ENCODE data around the gene KIAA2012. TPM values are rescaled to one million over a fixed set of nuclear protein-coding genes. Genes with fewer than 3 reads are reported as not detected.

KIAA2012 gene
- total RNA-seq = not detected

DNA sequence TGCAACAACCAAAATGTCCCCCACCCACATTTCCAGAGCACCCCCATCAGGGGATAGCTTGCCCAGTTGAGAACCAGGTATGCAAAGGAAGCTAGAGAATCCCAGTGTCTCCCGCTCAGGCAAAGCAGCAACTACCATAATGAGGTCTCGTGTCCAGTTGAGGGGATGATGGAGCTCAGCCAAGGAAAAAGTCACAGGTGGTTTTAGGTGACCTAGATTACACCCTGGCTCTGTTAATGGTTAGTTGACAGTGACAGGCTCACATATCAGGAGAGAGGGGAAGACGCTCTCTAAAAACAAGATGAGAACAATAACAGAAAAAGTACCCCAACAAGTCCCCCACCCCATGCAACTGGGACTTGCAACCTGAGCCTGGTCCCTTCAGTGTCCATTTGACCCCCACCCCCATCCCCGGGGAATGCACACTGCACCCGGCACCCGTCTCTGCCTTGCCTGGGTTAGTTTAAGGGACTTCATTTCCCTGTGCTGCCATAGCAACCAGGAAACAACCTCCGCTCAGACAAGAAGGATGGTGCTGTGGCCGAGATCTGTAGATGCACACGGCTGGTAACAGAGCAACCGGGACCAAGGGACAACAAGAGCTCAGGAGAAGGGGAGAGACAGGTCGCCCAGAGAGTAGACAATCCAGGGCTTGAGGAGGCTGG lies at the start of gene KIAA2012:
Gene KIAA2012, plus strand, starts transcription at position 519 of the 665 bp plus-strand sequence. CDS start 373 bp downstream, outside the sequence.
- DNase-seq (ENCODE audit: low spot score) (no peak), ATAC-seq (no peak)
- peaks cover 7 to 16% of the 10 kb centered on the region in 2 donors for H3K27me3 Mint-ChIP-seq
- no peaks in the 10 kb centered on the region for H3K9me3 Mint-ChIP-seq
- H3K27ac Mint-ChIP-seq = no peak within 1 kb of the TSS
- H3K36me3 Mint-ChIP-seq = no peaks in the 10 kb centered on the region
- H3K4me1 Mint-ChIP-seq (ENCODE audit: low read depth in 2 of 2) = no peaks in the 10 kb centered on the region
- no peak within 1 kb of the TSS for H3K4me3 Mint-ChIP-seq

DNA sequence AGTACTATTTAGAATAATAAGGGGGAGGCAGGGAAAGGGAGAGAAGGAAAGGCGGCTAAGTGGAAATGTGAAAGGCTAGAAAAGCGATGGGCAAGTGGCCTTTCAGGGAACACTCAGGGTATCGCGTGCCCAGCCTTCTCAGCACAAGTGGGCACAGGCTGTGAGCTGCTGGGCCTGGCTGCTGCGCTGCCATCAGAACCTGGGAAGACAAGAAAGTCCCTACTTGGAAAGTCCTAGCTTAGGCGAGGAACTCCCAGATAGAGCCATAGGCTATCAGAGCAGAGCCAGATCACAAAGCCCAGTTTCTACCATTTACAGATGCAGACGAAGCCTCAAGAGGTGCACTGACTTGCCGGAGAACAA lies 49.2 kb upstream of the KIAA2012 start:
- H3K4me3 Mint-ChIP-seq = no peak overlapping the region
- peaks cover 21 to 22% of the 10 kb centered on the region in 2 donors for H3K27me3 Mint-ChIP-seq
- H3K9me3 Mint-ChIP-seq = no peaks in the 10 kb centered on the region
- DNase-seq (ENCODE audit: low spot score) = no peak
- no peaks in the 10 kb centered on the region for H3K4me1 Mint-ChIP-seq (ENCODE audit: low read depth in 2 of 2)
- no peak overlapping the region for H3K27ac Mint-ChIP-seq
- no peaks in the 10 kb centered on the region for H3K36me3 Mint-ChIP-seq
- no peak for ATAC-seq

DNA sequence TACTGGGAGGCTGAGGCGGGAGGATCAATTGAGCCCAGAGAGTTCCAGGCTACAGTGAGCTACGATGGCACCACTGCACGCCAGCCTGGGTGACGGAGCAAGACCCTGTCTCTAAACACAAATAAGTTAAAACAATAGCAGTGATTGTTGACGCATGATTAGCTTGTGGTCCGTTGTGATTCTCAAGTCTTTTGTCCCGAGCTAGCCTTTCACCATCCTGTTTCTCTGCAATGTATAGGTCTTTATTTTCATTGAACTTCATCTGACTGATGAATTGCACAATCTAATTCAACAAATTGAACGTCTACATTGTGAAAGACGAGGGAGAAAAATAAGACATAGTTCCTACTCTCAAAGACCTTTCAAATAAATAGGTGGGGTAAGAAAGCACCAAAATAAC lies 48.2 kb upstream of the KIAA2012 start:
- DNase-seq (ENCODE audit: low spot score) (no peak), ATAC-seq (no peak)
- H3K27ac Mint-ChIP-seq = no peak overlapping the region
- no peaks in the 10 kb centered on the region for H3K36me3 Mint-ChIP-seq
- no peaks in the 10 kb centered on the region for H3K9me3 Mint-ChIP-seq
- H3K4me3 Mint-ChIP-seq = no peak overlapping the region
- no peaks in the 10 kb centered on the region for H3K4me1 Mint-ChIP-seq (ENCODE audit: low read depth in 2 of 2)
- H3K27me3 Mint-ChIP-seq = peaks cover 16 to 22% of the 10 kb centered on the region in 2 donors

DNA sequence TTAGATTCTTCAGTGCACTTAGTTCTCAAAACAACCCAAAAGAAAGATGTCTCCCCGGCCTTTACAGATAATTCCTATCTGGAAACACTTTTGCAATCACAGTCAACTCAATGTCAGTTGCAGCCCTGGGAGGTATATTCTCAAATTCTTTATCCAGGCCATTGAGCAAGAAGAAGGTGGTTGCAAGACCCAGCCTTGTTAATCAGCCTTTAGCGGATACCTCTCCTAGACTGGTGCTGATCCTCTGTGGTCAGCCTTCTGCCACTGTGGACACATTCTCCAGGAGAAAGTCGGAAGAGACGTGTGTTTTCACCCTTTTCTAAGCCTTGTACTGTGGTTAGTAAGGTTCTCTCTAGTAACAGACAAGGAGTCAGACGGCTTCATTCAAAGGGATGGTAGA lies 47.2 kb upstream of the KIAA2012 start:
- no peak overlapping the region for H3K4me3 Mint-ChIP-seq

DNA sequence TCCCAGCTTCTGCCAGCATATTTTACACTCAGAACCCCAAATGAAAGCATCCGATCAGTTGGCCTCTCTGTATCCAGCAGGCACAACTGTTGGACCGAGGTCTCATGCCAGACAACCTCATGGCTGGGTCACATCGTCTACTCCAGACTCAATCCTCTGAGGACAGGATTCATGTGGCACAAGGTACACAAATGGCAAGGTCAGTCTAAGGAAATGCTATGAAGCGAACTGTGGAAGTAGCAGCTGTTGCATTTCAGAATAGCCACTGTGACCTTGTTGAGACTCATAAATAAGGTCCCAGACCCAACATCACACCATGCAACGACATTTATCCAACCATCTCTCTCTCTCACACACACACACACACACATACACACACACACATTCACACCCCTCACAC lies 46.5 kb upstream of the KIAA2012 start:
- Mint-ChIP-seq H3K9me3 (no peaks in the 10 kb centered on the region), H3K27ac (no peak overlapping the region), H3K27me3 (peaks cover 16 to 27% of the 10 kb centered on the region in 2 donors), H3K36me3 (no peaks in the 10 kb centered on the region), H3K4me3 (no peak overlapping the region), H3K4me1 (ENCODE audit: low read depth in 2 of 2) (no peaks in the 10 kb centered on the region)
- DNase-seq (ENCODE audit: low spot score) (no peak), ATAC-seq (no peak)

More for the DNA sequence above, 47.2 kb upstream of the KIAA2012 start:
- no peak for DNase-seq (ENCODE audit: low spot score)
- ATAC-seq = no peak
- H3K4me1 Mint-ChIP-seq (ENCODE audit: low read depth in 2 of 2) = no peaks in the 10 kb centered on the region
- H3K9me3 Mint-ChIP-seq = no peaks in the 10 kb centered on the region
- H3K27me3 Mint-ChIP-seq = peaks cover 16 to 26% of the 10 kb centered on the region in 2 donors
- no peaks in the 10 kb centered on the region for H3K36me3 Mint-ChIP-seq
- H3K27ac Mint-ChIP-seq = no peak overlapping the region

DNA sequence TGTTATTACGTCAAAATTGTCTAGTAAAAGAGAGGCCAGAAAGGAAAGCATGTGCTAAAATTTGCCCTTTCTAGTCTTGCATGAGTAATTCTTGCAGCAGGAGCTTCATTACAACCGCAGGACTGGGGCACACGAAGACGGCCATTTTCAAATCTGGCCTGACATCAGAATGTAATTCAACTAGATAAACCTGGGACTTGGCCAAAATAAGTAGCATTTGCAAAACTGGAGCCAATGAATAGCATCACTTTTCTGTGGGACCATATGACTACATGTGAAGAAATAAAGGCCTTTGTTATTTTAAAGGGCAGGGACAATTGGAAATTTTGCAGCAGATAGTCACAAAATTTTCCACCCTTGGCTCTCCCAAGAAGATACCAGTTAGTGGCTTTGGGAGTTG lies 42.4 kb upstream of the KIAA2012 start:
- Mint-ChIP-seq H3K36me3 (no peaks in the 10 kb centered on the region), H3K27ac (no peak overlapping the region), H3K27me3 (peaks cover 26 to 37% of the 10 kb centered on the region in 2 donors), H3K9me3 (no peaks in the 10 kb centered on the region), H3K4me3 (no peak overlapping the region), H3K4me1 (ENCODE audit: low read depth in 2 of 2) (peaks cover 13 to 14% of the 10 kb centered on the region in 2 donors)
- DNase-seq (ENCODE audit: low spot score) (no peak), ATAC-seq (no peak)

DNA sequence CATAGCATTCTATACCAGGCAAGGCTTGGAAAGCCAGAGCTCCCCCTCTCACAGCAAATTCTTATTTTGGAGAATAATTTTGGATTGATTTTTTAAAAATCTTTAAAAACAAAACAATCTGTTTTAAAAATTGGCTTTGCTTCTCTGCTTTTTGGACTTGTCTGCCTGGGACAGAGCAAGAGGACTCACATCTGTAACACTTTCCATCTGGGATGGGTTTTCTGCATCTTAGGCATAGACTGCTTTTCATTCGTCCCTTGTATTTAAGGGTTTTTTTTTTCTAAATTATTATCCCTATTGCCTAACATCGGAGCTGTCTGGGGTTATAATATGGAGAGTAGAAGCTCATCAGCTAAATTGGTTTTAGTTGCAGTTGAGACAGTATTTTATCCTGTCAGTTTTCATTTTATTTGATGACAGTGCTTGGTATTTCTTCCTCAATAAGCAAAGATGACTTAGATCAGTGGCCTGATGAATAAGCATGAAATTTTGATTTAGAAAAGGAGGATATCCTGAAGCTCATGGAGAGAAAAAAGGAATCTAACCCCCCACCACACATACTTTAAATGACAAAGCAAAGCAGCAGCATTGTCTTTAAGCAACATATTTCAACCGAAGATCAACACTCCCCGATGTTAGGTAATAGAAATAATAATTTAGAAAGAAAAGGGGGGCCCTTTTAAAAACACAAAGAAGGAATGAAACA lies 41.7 kb upstream of the KIAA2012 start:
- Mint-ChIP-seq H3K27ac (no peak overlapping the region), H3K4me3 (peak overlapping the region; percentile 88), H3K36me3 (no peaks in the 10 kb centered on the region), H3K27me3 (peaks cover 19 to 32% of the 10 kb centered on the region in 2 donors), H3K4me1 (ENCODE audit: low read depth in 2 of 2) (peaks cover 13 to 14% of the 10 kb centered on the region in 2 donors), H3K9me3 (no peaks in the 10 kb centered on the region)
- DNase-seq (ENCODE audit: low spot score) (no peak), ATAC-seq (no peak)

DNA sequence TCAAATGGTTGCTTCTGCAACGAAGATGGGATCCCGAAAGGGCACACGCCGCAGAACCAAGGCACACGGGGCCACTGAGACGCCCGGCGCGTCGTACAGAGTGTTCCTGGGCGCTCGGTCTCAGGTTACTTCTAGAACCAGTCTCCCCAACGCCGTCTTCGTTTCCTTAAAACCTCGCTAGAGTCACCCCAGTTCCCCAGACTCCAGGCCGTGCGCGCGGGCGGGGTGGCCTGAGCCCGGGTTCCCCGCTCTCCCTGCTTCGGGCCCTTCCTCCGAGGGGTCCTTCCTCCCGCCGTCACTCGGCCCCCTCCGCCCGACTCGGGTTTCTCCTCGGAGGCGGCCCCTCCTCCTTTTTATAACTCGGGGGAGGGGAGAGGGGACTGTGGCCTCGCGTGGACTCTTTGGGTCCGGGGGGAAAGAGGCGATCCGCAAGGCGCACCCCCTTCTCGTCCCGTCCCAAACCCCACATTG lies 40.2 kb upstream of the KIAA2012 start:
- H3K27me3 Mint-ChIP-seq = peaks cover 12 to 25% of the 10 kb centered on the region in 2 donors

DNA sequence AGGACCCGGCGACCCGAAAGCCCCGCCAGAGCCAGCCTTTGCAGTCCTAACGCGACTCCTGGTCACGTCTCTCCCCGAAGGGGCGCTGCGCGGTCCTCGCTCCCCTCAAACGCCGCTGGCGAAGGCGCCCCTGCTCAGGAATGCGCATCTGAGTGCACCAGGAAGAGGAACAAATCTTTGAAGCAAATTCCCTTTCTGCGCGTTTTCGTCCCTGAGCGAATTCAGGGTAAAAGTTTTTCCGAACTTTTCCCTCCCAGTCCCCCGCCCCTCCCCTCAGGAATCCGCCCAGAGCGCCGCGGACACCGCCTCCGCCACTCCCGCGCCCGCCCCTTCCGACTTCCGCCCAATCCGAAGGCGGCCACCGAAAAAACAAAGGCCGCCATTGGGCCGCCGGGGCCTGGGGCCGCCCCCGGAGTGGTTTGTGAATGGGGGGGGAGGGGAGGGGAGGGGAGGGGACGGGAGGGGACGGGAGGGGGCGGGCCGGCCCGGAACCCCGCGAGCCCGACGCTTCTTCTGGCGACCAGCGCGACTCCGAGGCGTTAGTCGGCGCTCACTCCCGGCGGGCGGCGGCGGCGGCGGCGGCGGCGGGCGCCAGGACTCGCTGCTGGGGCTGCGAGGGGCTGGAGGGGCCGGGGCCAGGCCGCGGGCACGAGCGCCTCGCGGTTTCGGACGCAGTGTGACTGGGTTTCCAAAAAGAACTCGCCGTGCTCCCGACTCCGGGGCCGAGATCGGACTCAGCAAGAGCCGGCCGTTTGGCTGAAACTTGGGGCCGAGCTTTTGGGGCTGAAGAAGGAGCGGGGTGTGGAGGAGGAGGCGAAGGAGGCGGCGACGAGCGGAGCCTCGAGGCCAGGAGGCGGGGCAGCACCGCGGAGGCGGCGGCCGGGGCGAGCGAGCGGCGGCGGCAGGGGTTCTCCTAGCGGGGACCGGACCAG lies 39.5 kb upstream of the KIAA2012 start, which contains the start of gene FZD7:
Gene FZD7, plus strand, starts transcription at position 539 of the 932 bp plus-strand sequence. CDS start 793 bp downstream, outside the sequence.
- Mint-ChIP-seq H3K4me1 (ENCODE audit: low read depth in 2 of 2) (peaks cover 13 to 14% of the 10 kb centered on the region in 2 donors), H3K36me3 (no peaks in the 10 kb centered on the region), H3K27ac (no peak within 1 kb of the TSS), H3K9me3 (no peaks in the 10 kb centered on the region), H3K4me3 (peak within 1 kb of the TSS; percentile 88), H3K27me3 (peaks cover 17 to 26% of the 10 kb centered on the region in 2 donors)
- ATAC-seq (peak; percentile 90 to 93), DNase-seq (ENCODE audit: low spot score) (peak; percentile 92)

More for the DNA sequence above, 40.2 kb upstream of the KIAA2012 start:
- DNase-seq (ENCODE audit: low spot score) (no peak), ATAC-seq (peak; percentile 0 to 1)
- Mint-ChIP-seq H3K9me3 (no peaks in the 10 kb centered on the region), H3K4me3 (peak overlapping the region; percentile 88), H3K4me1 (ENCODE audit: low read depth in 2 of 2) (peaks cover 13 to 14% of the 10 kb centered on the region in 2 donors), H3K36me3 (no peaks in the 10 kb centered on the region), H3K27ac (no peak overlapping the region)

DNA sequence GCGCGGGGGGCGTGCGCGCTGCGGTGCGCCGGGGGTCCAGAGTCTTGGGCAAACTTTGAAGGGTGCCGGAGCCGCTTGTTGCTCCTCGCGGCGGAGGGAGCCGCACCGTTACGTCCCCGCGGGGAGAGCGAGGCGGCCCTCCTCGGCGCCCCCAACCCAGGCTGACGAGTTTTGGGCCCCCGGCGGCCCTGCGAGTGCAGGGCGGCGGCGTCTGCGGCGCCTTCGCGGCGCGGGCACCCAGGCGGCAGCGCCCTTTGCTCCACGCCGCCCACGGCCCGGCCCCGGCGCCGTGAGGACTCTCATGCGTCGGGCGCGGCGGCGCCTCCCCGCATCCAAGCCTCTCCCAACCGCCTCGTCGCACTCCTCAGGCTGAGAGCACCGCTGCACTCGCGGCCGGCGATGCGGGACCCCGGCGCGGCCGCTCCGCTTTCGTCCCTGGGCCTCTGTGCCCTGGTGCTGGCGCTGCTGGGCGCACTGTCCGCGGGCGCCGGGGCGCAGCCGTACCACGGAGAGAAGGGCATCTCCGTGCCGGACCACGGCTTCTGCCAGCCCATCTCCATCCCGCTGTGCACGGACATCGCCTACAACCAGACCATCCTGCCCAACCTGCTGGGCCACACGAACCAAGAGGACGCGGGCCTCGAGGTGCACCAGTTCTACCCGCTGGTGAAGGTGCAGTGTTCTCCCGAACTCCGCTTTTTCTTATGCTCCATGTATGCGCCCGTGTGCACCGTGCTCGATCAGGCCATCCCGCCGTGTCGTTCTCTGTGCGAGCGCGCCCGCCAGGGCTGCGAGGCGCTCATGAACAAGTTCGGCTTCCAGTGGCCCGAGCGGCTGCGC lies 38.6 kb upstream of the KIAA2012 start:
- no peak for ATAC-seq
- peaks cover 13 to 14% of the 10 kb centered on the region in 2 donors for H3K4me1 Mint-ChIP-seq (ENCODE audit: low read depth in 2 of 2)

DNA sequence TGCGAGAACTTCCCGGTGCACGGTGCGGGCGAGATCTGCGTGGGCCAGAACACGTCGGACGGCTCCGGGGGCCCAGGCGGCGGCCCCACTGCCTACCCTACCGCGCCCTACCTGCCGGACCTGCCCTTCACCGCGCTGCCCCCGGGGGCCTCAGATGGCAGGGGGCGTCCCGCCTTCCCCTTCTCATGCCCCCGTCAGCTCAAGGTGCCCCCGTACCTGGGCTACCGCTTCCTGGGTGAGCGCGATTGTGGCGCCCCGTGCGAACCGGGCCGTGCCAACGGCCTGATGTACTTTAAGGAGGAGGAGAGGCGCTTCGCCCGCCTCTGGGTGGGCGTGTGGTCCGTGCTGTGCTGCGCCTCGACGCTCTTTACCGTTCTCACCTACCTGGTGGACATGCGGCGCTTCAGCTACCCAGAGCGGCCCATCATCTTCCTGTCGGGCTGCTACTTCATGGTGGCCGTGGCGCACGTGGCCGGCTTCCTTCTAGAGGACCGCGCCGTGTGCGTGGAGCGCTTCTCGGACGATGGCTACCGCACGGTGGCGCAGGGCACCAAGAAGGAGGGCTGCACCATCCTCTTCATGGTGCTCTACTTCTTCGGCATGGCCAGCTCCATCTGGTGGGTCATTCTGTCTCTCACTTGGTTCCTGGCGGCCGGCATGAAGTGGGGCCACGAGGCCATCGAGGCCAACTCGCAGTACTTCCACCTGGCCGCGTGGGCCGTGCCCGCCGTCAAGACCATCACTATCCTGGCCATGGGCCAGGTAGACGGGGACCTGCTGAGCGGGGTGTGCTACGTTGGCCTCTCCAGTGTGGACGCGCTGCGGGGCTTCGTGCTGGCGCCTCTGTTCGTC lies 37.7 kb upstream of the KIAA2012 start:
- Mint-ChIP-seq H3K9me3 (no peaks in the 10 kb centered on the region), H3K27ac (no peak overlapping the region), H3K27me3 (peaks cover 26 to 34% of the 10 kb centered on the region in 2 donors), H3K4me3 (no peak overlapping the region), H3K36me3 (no peaks in the 10 kb centered on the region), H3K4me1 (ENCODE audit: low read depth in 2 of 2) (peaks cover 13 to 14% of the 10 kb centered on the region in 2 donors)
- DNase-seq (ENCODE audit: low spot score) (no peak), ATAC-seq (no peak)

More for the DNA sequence above, 38.6 kb upstream of the KIAA2012 start:
- Mint-ChIP-seq H3K4me3 (peak overlapping the region; percentile 88), H3K27me3 (peaks cover 26 to 31% of the 10 kb centered on the region in 2 donors), H3K36me3 (no peaks in the 10 kb centered on the region), H3K27ac (no peak overlapping the region), H3K9me3 (no peaks in the 10 kb centered on the region)
- DNase-seq (ENCODE audit: low spot score) = no peak

DNA sequence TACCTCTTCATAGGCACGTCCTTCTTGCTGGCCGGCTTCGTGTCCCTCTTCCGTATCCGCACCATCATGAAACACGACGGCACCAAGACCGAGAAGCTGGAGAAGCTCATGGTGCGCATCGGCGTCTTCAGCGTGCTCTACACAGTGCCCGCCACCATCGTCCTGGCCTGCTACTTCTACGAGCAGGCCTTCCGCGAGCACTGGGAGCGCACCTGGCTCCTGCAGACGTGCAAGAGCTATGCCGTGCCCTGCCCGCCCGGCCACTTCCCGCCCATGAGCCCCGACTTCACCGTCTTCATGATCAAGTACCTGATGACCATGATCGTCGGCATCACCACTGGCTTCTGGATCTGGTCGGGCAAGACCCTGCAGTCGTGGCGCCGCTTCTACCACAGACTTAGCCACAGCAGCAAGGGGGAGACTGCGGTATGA lies 37.1 kb upstream of the KIAA2012 start:
- Mint-ChIP-seq H3K4me1 (ENCODE audit: low read depth in 2 of 2) (peaks cover 13 to 14% of the 10 kb centered on the region in 2 donors), H3K27ac (no peak overlapping the region), H3K36me3 (no peaks in the 10 kb centered on the region), H3K27me3 (peaks cover 30 to 36% of the 10 kb centered on the region in 2 donors), H3K4me3 (no peak overlapping the region), H3K9me3 (no peaks in the 10 kb centered on the region)
- DNase-seq (ENCODE audit: low spot score) = no peak
- ATAC-seq = no peak
